PC-9 (cell line): ENCODE data around the gene TDO2.

Experiments used
- CTCF ChIP-seq: fragments of 200-600 bp; sonication (generic); conservative IDR thresholded peaks from 2 replicates; pipeline ENCODE4 v1.6.1; 2017; ENCODE audit warnings: mixed run types, antibody characterized with exemption, mild to moderate bottlenecking, moderate library complexity
- EZH2 ChIP-seq: fragments of 200-600 bp; sonication (generic); IDR thresholded peaks from 2 replicates; pipeline ENCODE4 v1.8.0; 2017; ENCODE audit warnings: antibody characterized with exemption, low read depth

DNA sequence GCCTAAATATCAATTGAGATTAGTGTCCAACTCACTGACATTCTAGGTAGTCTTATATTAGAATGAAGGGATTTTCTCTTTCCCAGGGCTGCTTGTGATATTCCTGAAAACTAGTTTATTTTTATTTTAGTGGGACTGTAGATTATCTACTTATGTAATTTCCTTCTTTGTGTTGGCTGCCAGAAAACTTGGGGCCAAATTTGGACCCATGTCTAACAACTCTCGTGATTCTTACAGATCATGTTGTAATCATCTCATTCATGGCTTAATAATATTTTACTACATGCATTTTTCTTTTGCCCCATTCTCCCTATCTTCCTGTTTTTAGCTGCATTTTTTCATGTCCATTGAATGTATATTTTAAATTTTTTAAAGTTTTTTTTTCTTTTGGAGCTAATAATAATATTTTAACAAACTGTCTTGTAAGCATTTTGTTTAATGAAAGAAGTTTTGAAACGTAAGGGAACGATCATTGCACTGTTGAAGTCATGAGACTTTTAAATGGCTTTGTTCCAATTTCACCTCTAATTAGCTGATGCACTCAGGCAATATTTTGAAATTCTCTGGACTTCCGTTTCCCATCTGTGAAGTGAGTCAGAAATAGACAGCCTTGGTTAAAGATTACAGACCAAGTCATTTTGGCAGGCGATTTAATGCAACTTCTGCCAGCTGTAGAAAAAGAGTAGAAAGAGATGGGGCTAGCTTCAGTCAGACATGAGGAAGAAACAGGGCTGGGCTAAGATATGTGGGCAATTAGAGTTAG lies 14.3 kb upstream of the TDO2 start:
- no peak for TF ChIP-seq CTCF
- no peak for TF ChIP-seq EZH2
